ENCODE data around the gene ANO3.

The ANO3 gene

DNA sequence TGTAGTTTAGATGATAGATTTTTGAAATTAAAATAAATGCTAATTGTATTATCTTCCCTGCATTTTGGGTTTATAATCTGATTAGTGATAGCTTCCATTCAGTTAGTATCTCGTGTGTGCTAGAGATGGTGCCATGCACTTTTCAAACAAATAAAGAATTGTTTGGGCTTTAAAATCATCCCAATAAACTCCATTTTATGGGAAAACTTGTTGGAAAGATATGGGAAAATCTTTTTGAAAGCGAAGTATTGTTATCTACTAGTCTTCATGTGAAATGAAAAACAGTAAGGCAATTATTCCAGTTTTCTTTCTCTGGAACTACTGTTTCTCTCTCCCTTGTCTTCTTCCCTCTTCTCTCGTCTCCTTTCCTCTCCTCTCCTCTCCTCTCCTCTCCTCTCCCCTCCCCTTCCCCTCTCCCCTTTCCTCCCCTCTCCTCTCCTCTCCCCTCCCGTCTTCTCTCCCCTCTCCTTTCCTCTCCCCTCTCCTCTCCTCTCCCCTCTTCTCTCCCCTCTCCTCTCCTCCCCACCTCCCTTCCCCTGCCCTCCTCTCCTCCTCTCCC, 268.0 kb downstream of the ANO3 start:
- H3K36me3 ChIP-seq (ENCODE audit: control insufficient read depth in 2 of 2, insufficient read depth in 2 of 2, low read length in 2 of 2) = no peaks in the 10 kb centered on the region
- H3K27me3 ChIP-seq (ENCODE audit: control insufficient read depth in 2 of 2, insufficient read depth in 2 of 2, low read length in 2 of 2) = no peaks in the 10 kb centered on the region

DNA sequence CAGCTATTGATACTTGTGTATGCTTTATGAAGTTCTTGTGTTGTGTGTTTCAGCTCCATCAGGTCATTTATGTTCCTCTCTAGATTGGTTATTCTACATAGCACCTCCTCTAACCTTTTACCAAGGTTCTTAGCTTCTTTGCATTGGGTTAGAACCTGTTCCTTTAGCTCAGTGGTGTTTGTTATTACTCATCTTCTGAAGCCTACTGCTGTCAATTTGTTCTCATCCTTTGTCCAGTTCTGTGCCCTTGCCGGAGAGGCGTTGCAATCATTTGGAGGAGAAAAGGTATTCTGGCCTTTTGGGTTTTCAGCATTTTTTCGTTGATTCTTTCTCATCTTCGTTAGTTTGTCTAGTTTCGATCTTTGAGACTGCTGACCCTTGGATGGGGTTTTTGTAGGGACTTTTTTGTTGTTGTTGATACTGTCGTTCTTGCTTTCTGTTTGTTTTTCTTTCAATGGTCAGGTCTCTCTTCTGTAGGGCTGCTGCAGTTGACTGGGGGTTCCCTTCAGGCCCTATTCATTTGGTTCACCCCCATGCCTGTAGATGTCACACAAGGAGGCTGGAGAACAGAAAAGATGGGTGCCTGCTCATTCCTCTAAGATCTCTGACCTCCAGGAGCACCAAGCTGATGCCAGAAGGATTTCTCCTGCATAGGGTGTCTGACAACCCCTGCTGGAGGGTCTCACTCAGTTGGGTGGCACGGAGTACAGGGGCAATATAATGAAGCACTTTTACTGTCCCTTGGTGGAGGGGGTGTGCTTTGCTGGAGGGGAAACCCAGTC, 276.0 kb downstream of the ANO3 start:
- Histone ChIP-seq H3K9ac (ENCODE audit: low read depth in 1 of 2, low read length in 2 of 2) (no peak overlapping the region), H3K9me3 (ENCODE audit: control insufficient read depth in 2 of 2, low read length in 2 of 2) (no peaks in the 10 kb centered on the region), H3K27me3 (ENCODE audit: control insufficient read depth in 2 of 2, insufficient read depth in 2 of 2, low read length in 2 of 2) (no peaks in the 10 kb centered on the region), H3K27ac (ENCODE audit: low read depth in 2 of 2, low read length in 2 of 2) (no peak overlapping the region), H3K4me1 (ENCODE audit: control insufficient read depth in 2 of 2, insufficient read depth in 2 of 2, low read length in 2 of 2) (no peaks in the 10 kb centered on the region), H3K36me3 (ENCODE audit: control insufficient read depth in 2 of 2, insufficient read depth in 2 of 2, low read length in 2 of 2) (no peaks in the 10 kb centered on the region), H3K4me3 (ENCODE audit: low read length in 2 of 2) (no peak overlapping the region)

More for the DNA sequence above, 268.0 kb downstream of the ANO3 start:
- H3K4me3 ChIP-seq (ENCODE audit: low read length in 2 of 2) = no peak overlapping the region
- no peaks in the 10 kb centered on the region for H3K9me3 ChIP-seq (ENCODE audit: control insufficient read depth in 2 of 2, low read length in 2 of 2)
- H3K9ac ChIP-seq (ENCODE audit: low read depth in 1 of 2, low read length in 2 of 2) = no peak overlapping the region
- no peaks in the 10 kb centered on the region for H3K4me1 ChIP-seq (ENCODE audit: control insufficient read depth in 2 of 2, insufficient read depth in 2 of 2, low read length in 2 of 2)
- no peak overlapping the region for H3K27ac ChIP-seq (ENCODE audit: low read depth in 2 of 2, low read length in 2 of 2)

DNA sequence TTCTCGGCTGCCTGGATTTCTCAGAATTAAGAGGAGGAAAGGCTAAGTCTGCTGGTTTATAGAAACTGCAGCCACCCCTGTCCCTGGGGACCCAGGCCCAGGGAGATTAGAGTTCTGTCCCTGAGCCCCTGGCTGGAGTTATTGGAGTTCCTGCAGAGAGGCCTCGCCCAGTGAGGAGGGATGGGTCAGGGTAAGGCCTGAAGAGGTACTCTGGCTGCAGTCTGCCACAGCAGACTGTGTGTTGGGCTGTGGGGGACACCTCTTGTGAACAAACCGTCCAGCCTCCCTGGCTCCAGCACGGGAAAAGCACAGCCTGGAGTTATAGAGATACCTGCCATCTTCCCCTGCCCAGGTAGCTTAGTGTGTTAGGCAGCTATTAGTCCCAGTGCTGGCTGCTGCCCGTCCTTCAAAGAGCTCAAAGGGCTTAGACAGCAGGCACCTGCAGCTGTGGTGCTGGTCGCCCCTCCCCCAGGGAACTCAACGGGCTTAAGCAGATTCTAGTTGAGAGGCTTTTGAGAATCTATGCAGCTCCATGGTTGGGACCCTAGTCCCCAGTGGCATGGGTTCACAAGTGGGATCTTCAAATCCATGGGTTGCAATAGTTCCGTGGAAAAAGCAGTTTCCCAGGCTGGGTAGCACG, 276.7 kb downstream of the ANO3 start:
- no peaks in the 10 kb centered on the region for H3K36me3 ChIP-seq (ENCODE audit: control insufficient read depth in 2 of 2, insufficient read depth in 2 of 2, low read length in 2 of 2)
- no peaks in the 10 kb centered on the region for H3K27me3 ChIP-seq (ENCODE audit: control insufficient read depth in 2 of 2, insufficient read depth in 2 of 2, low read length in 2 of 2)
- no peak overlapping the region for H3K27ac ChIP-seq (ENCODE audit: low read depth in 2 of 2, low read length in 2 of 2)
- H3K9me3 ChIP-seq (ENCODE audit: control insufficient read depth in 2 of 2, low read length in 2 of 2) = no peaks in the 10 kb centered on the region
- no peak overlapping the region for H3K9ac ChIP-seq (ENCODE audit: low read depth in 1 of 2, low read length in 2 of 2)
- H3K4me3 ChIP-seq (ENCODE audit: low read length in 2 of 2) = no peak overlapping the region
- H3K4me1 ChIP-seq (ENCODE audit: control insufficient read depth in 2 of 2, insufficient read depth in 2 of 2, low read length in 2 of 2) = no peaks in the 10 kb centered on the region

DNA sequence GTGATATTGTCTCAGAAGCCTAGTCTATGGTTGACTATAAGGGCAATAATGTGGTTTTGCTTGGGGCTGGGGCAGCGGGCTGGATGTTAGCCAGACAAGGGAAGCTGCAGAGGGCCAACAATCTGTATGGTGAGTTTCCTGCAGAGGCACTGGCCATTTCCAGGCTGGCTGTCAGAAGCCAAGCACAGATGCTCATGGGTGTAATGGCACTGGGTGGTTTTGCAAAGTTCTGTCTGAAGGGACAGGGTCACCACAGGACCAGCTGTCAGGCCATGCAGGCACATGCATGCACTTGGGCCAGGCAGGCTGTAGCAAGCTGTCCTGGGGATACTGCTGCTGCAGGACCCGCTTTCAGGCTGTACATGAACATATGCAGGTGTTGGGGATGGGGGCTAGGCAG, 281.8 kb downstream of the ANO3 start:
- H3K9me3 ChIP-seq (ENCODE audit: control insufficient read depth in 2 of 2, low read length in 2 of 2) = no peaks in the 10 kb centered on the region
- no peak overlapping the region for H3K27ac ChIP-seq (ENCODE audit: low read depth in 2 of 2, low read length in 2 of 2)
- H3K4me1 ChIP-seq (ENCODE audit: control insufficient read depth in 2 of 2, insufficient read depth in 2 of 2, low read length in 2 of 2) = no peaks in the 10 kb centered on the region
- H3K36me3 ChIP-seq (ENCODE audit: control insufficient read depth in 2 of 2, insufficient read depth in 2 of 2, low read length in 2 of 2) = no peaks in the 10 kb centered on the region
- no peaks in the 10 kb centered on the region for H3K27me3 ChIP-seq (ENCODE audit: control insufficient read depth in 2 of 2, insufficient read depth in 2 of 2, low read length in 2 of 2)
- H3K4me3 ChIP-seq (ENCODE audit: low read length in 2 of 2) = no peak overlapping the region
- no peak overlapping the region for H3K9ac ChIP-seq (ENCODE audit: low read depth in 1 of 2, low read length in 2 of 2)

DNA sequence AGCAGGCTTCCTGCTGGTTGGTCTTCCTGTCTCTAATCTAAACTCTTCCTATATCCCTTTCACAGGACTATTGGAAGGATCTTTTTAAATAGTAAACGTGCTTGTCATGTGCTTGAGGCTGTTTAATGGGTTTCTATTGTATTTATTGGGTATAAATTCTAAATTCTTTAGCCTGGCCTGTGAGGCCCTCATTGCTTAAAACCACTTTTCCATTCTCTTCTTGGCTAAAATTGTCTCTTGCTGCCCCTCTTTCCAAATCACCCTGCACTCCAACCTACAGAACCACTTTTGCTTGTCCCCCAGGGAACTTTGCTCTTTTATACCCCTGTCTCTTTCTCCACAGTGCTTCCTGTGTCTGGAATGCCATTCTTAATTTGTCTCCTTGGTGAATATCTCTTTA, 286.5 kb downstream of the ANO3 start:
- H3K27me3 ChIP-seq (ENCODE audit: control insufficient read depth in 2 of 2, insufficient read depth in 2 of 2, low read length in 2 of 2) = no peaks in the 10 kb centered on the region
- no peaks in the 10 kb centered on the region for H3K36me3 ChIP-seq (ENCODE audit: control insufficient read depth in 2 of 2, insufficient read depth in 2 of 2, low read length in 2 of 2)
- no peak overlapping the region for H3K4me3 ChIP-seq (ENCODE audit: low read length in 2 of 2)
- no peak overlapping the region for H3K9ac ChIP-seq (ENCODE audit: low read depth in 1 of 2, low read length in 2 of 2)
- no peaks in the 10 kb centered on the region for H3K9me3 ChIP-seq (ENCODE audit: control insufficient read depth in 2 of 2, low read length in 2 of 2)
- H3K27ac ChIP-seq (ENCODE audit: low read depth in 2 of 2, low read length in 2 of 2) = no peak overlapping the region
- no peaks in the 10 kb centered on the region for H3K4me1 ChIP-seq (ENCODE audit: control insufficient read depth in 2 of 2, insufficient read depth in 2 of 2, low read length in 2 of 2)

DNA sequence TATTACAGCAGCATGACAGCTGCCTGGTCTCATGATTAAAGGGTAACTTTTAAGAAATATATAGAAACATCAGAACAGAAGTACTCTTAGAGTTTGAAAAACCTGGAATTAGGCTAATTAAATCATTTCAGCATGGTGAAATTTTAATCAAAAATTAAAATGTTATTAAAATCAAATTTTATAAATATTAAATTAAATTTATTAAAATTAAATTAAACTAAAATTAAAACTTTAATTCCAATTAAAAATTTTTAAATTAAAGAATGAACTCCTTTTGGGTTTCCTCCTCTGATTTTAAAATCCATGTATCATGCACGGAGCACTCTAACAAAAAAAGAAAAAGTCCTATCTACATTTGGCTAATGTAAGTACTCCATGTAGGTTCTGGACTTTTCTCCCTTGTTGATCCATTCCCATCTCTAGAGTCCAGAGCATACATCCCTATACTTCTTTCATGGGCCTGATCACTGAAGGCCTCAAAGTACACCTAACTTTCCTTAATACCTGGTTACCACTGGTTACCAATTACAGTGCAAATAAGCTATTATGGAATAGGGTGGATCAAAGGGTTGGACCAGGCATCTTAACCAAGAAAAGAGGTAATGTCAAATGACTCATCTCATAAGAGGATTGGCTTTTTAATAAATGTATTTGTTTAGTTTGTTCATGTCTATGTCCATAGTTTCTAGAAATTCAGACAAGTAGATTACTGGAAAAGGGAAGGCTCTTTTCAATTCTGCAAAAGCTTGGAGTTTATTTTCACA, 288.5 kb downstream of the ANO3 start:
- Histone ChIP-seq H3K4me1 (ENCODE audit: control insufficient read depth in 2 of 2, insufficient read depth in 2 of 2, low read length in 2 of 2) (no peaks in the 10 kb centered on the region), H3K4me3 (ENCODE audit: low read length in 2 of 2) (no peak overlapping the region), H3K9me3 (ENCODE audit: control insufficient read depth in 2 of 2, low read length in 2 of 2) (no peaks in the 10 kb centered on the region), H3K27ac (ENCODE audit: low read depth in 2 of 2, low read length in 2 of 2) (no peak overlapping the region), H3K36me3 (ENCODE audit: control insufficient read depth in 2 of 2, insufficient read depth in 2 of 2, low read length in 2 of 2) (no peaks in the 10 kb centered on the region), H3K27me3 (ENCODE audit: control insufficient read depth in 2 of 2, insufficient read depth in 2 of 2, low read length in 2 of 2) (no peaks in the 10 kb centered on the region), H3K9ac (ENCODE audit: low read depth in 1 of 2, low read length in 2 of 2) (no peak overlapping the region)

DNA sequence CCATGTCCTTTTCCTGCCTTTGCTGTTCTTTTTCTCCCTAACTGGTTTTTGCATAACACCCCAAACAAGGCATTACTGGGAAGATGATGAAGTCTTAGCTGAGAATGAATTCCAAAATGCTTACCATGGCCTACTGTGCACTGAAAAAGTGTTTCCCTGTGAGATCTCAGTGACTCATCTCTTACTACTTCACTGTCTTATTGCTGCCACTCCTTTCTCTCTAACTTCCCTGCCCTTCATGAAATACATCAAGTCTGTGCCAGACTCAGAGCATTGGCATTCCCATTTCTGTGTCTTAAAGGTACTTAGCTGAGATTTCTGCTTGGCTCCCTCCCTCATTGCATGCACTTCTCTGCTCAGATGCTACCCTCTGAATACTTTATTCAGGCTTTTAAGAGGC, 289.2 kb downstream of the ANO3 start:
- no peaks in the 10 kb centered on the region for H3K27me3 ChIP-seq (ENCODE audit: control insufficient read depth in 2 of 2, insufficient read depth in 2 of 2, low read length in 2 of 2)
- no peak overlapping the region for H3K9ac ChIP-seq (ENCODE audit: low read depth in 1 of 2, low read length in 2 of 2)
- H3K4me1 ChIP-seq (ENCODE audit: control insufficient read depth in 2 of 2, insufficient read depth in 2 of 2, low read length in 2 of 2) = no peaks in the 10 kb centered on the region
- H3K9me3 ChIP-seq (ENCODE audit: control insufficient read depth in 2 of 2, low read length in 2 of 2) = no peaks in the 10 kb centered on the region
- H3K27ac ChIP-seq (ENCODE audit: low read depth in 2 of 2, low read length in 2 of 2) = no peak overlapping the region
- no peaks in the 10 kb centered on the region for H3K36me3 ChIP-seq (ENCODE audit: control insufficient read depth in 2 of 2, insufficient read depth in 2 of 2, low read length in 2 of 2)
- H3K4me3 ChIP-seq (ENCODE audit: low read length in 2 of 2) = no peak overlapping the region

DNA sequence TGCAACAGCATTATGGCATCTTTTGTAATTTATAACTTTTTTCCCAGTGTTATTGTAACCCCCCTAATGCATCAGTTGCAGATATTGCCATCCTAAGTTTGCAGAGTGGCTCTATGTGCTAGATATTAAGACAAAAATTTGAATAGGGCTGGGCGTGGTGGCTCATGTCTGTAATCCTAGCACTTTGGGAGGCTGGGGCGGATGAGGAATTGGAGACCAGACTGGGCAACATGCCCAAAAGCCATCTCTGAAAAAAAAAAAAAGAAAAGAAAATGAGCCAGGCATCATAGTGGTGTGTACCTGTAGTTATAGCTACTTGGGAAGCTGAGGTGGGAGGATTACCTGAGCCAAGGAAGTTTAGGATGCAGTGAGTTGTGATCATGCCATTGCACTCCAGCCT, 290.3 kb downstream of the ANO3 start:
- Histone ChIP-seq H3K4me3 (ENCODE audit: low read length in 2 of 2) (no peak overlapping the region), H3K36me3 (ENCODE audit: control insufficient read depth in 2 of 2, insufficient read depth in 2 of 2, low read length in 2 of 2) (no peaks in the 10 kb centered on the region), H3K27me3 (ENCODE audit: control insufficient read depth in 2 of 2, insufficient read depth in 2 of 2, low read length in 2 of 2) (no peaks in the 10 kb centered on the region), H3K9ac (ENCODE audit: low read depth in 1 of 2, low read length in 2 of 2) (no peak overlapping the region), H3K9me3 (ENCODE audit: control insufficient read depth in 2 of 2, low read length in 2 of 2) (no peaks in the 10 kb centered on the region), H3K4me1 (ENCODE audit: control insufficient read depth in 2 of 2, insufficient read depth in 2 of 2, low read length in 2 of 2) (no peaks in the 10 kb centered on the region), H3K27ac (ENCODE audit: low read depth in 2 of 2, low read length in 2 of 2) (no peak overlapping the region)

DNA sequence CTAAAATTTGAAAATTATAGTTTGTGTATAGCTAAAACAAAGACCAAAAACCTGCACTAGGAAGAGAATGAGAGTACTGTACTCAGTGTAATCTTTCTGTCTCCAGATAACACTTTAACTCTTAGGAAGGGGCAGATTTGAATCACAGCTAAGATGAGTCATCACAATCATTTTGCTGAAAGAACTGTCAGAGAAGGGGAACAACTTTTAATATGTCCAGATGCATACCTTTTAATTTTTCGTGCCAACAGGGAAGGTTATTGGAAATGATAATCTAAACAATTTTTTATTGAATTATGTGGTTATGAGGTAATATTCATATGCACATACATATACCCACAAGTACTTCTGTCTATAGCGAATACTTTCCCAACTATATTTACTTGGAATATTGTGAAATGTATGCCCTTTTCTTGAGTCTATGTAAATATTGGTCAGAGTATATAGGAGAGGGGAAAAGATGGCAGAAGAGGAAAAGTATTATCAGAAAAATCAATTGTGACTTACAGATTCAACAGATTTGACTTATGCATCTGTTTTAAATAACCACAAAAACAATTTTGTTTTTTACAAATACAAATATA, 291.2 kb downstream of the ANO3 start:
- Histone ChIP-seq H3K4me1 (ENCODE audit: control insufficient read depth in 2 of 2, insufficient read depth in 2 of 2, low read length in 2 of 2) (no peaks in the 10 kb centered on the region), H3K27me3 (ENCODE audit: control insufficient read depth in 2 of 2, insufficient read depth in 2 of 2, low read length in 2 of 2) (no peaks in the 10 kb centered on the region), H3K36me3 (ENCODE audit: control insufficient read depth in 2 of 2, insufficient read depth in 2 of 2, low read length in 2 of 2) (no peaks in the 10 kb centered on the region), H3K9ac (ENCODE audit: low read depth in 1 of 2, low read length in 2 of 2) (no peak overlapping the region), H3K27ac (ENCODE audit: low read depth in 2 of 2, low read length in 2 of 2) (no peak overlapping the region), H3K9me3 (ENCODE audit: control insufficient read depth in 2 of 2, low read length in 2 of 2) (no peaks in the 10 kb centered on the region), H3K4me3 (ENCODE audit: low read length in 2 of 2) (no peak overlapping the region)

DNA sequence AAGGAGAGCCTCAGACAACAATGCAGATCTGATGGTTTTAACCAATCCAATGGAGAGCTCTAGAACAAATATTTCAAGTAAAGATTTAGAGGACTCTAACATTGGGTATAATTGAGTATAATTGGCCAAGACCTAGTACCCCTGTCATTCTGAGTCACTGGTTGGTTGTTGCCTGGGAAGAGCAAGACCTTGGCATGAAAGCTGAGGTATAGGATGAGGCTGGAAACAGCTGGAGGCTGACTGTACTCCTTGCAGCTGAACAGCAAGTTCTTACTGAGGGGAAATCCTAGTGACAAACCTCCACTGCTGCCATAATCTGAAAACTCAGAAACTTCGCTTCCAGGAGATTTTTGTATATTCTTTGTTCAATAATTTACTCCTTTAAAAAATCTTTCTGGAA, 294.4 kb downstream of the ANO3 start:
- Histone ChIP-seq H3K9me3 (ENCODE audit: control insufficient read depth in 2 of 2, low read length in 2 of 2) (no peaks in the 10 kb centered on the region), H3K9ac (ENCODE audit: low read depth in 1 of 2, low read length in 2 of 2) (no peak overlapping the region), H3K27ac (ENCODE audit: low read depth in 2 of 2, low read length in 2 of 2) (no peak overlapping the region), H3K27me3 (ENCODE audit: control insufficient read depth in 2 of 2, insufficient read depth in 2 of 2, low read length in 2 of 2) (no peaks in the 10 kb centered on the region), H3K4me1 (ENCODE audit: control insufficient read depth in 2 of 2, insufficient read depth in 2 of 2, low read length in 2 of 2) (no peaks in the 10 kb centered on the region), H3K36me3 (ENCODE audit: control insufficient read depth in 2 of 2, insufficient read depth in 2 of 2, low read length in 2 of 2) (no peaks in the 10 kb centered on the region), H3K4me3 (ENCODE audit: low read length in 2 of 2) (no peak overlapping the region)

Data from mucosa of rectum (tissue), 2 donors.